NOMO-1 treated with dmso at 0.1 percent for 144 hours (cell line): ENCODE results near the gene RAB5IF.
A peak's percentile ranks its signal among the peaks of the same experiment; 100 is the strongest.
"Not testable (repeated sequence)": the region's sequence is repeated elsewhere in the genome, so short reads cannot be mapped to it uniquely, and the experiment has no call there.

Experiments used
- DNase-seq: peaks from one replicate; lab custom pipeline; 2025; ENCODE audit not compliant: unreplicated experiment; lab: John Stamatoyannopoulos, UW

Gene RAB5IF

GRCh38 chr20:36585410-36586125 is 20.0 kb upstream of the RAB5IF start:
- no peak for DNase-seq

- no peak for DNase-seq
Measured at GRCh38 chr20:36587388-36588070, 18.1 kb upstream of the RAB5IF start.

- DNase-seq, result no peak
Measured at GRCh38 chr20:36591281-36591680, 14.3 kb upstream of the RAB5IF start.

- no peak for DNase-seq
Measured at GRCh38 chr20:36591854-36592641, 13.5 kb upstream of the RAB5IF start.

- DNase-seq, result no peak
Measured at GRCh38 chr20:36593347-36593929, 12.1 kb upstream of the RAB5IF start.

- DNase-seq, result peak; percentile 37
Measured at GRCh38 chr20:36599912-36600345, 5.7 kb upstream of the RAB5IF start.

GRCh38 chr20:36601540-36601939 is 4.0 kb upstream of the RAB5IF start:
- DNase-seq, result no peak

- peak; percentile 78 for DNase-seq
Measured at GRCh38 chr20:36604952-36605398, 604 bp upstream of the RAB5IF start.

- peak; percentile 86 for DNase-seq
Measured at GRCh38 chr20:36606158-36607066, 833 bp downstream of the RAB5IF start.

GRCh38 chr20:36607586-36608387 is 2.2 kb downstream of the RAB5IF start:
- no peak for DNase-seq

GRCh38 chr20:36608388-36608728 is 2.8 kb downstream of the RAB5IF start:
- DNase-seq, result not testable (repeated sequence)

- DNase-seq, result no peak
Measured at GRCh38 chr20:36611625-36612024, 6.0 kb downstream of the RAB5IF start.

GRCh38 chr20:36613974-36614373 is 8.4 kb downstream of the RAB5IF start:
- DNase-seq, result no peak

GRCh38 chr20:36614781-36615557 is 9.4 kb downstream of the RAB5IF start:
- DNase-seq, result no peak

- DNase-seq, result no peak
Measured at GRCh38 chr20:36620917-36621316, 15.3 kb downstream of the RAB5IF start.

GRCh38 chr20:36623444-36623843 is 17.9 kb downstream of the RAB5IF start:
- no peak for DNase-seq

- no peak for DNase-seq
Measured at GRCh38 chr20:36624068-36624943, 18.7 kb downstream of the RAB5IF start.

- no peak for DNase-seq
Measured at GRCh38 chr20:36624944-36625324, 19.4 kb downstream of the RAB5IF start.
